GM12892 (cell line): Measurements from ENCODE around the gene KRT74.

Experiments
- POLR2AphosphoS5 ChIP-seq: IDR thresholded peaks from 2 replicates; pipeline ENCODE4 v1.6.1; 2011; ENCODE audit warnings: low read depth, low read length, control low read depth
- TAF1 ChIP-seq: IDR thresholded peaks from 2 replicates; pipeline ENCODE4 v1.6.1; 2011; ENCODE audit warnings: low read depth, mild to moderate bottlenecking, control low read depth, low read length, borderline replicate concordance

GRCh38 chr12:52532636-52533035 is 41.0 kb downstream of the KRT74 start:
- TF ChIP-seq POLR2AphosphoS5 = no peak
- TF ChIP-seq TAF1 = no peak
